Measurements from ENCODE around the gene UMPS. TPM values are rescaled to one million over a fixed set of nuclear protein-coding genes. Genes with fewer than 3 reads are reported as not detected.
A peak's percentile ranks its signal among the peaks of the same experiment; 100 is the strongest.

Gene UMPS
- total RNA-seq, 1 experiment from 2014 or later = 61.8 TPM

- no peaks in the 10 kb centered on the region for H3K9me2 ChIP-seq (ENCODE audit: insufficient read depth)
- ChIA-PET CTCF (interaction anchor here (0.6 kb wide), 1 partner anchor 23 kb away, joined by 3 read pairs; no protein-coding TSS in a partner anchor), POLR2A (ENCODE audit: unreplicated experiment) (interaction anchor here (0.6 kb wide), 1 partner anchor 94 kb away, joined by 4 read pairs; no protein-coding TSS in a partner anchor)
- H3K4me2 ChIP-seq = peak overlapping the region; percentile 3; the same call in 1 of the 2 replicates
- peak; percentile 57 to 84 for DNase-seq
- H3K27ac ChIP-seq = peak overlapping the region; percentile 7; the same call in 1 of the 2 replicates
- BruUV-seq (replicated peaks) = no TSS peak
- H3K4me3 ChIP-seq = no peak overlapping the region
- H3F3A ChIP-seq (ENCODE audit: insufficient read depth, low read depth) = peaks cover 14% of the 10 kb centered on the region; the same call in 1 of the 2 replicates
- intact Hi-C loops (cut with micrococcal nuclease; ENCODE audit: unreplicated experiment) = loop anchor here (2.0 kb wide), 1 partner anchor 86 kb away; no protein-coding TSS in a partner anchor
- no peaks in the 10 kb centered on the region for H3K27me3 ChIP-seq (ENCODE audit: insufficient read depth, low read depth)
- no peaks in the 10 kb centered on the region for H4K20me1 ChIP-seq (ENCODE audit: insufficient read depth)
- no peaks in the 10 kb centered on the region for H3K79me2 ChIP-seq (ENCODE audit: low read depth)
- no peak overlapping the region for H2AFZ ChIP-seq
- 0 out of 2 replicates have a peak, but pooled peaks cover 17% of the 10 kb centered on the region for H3K36me3 ChIP-seq (ENCODE audit: low read depth)
- no peak for TF ChIP-seq CTCF (conservative IDR thresholded peaks at IDR 0.05)
- TF ChIP-seq EZH2 (IDR thresholded peaks at IDR 0.05; ENCODE audit: low read depth) = no peak
- H3K9me3 ChIP-seq (ENCODE audit: insufficient read depth, low read depth) = no peaks in the 10 kb centered on the region
- H3K4me1 ChIP-seq (replicated peaks; ENCODE audit: insufficient read depth) = peaks cover 18% of the 10 kb centered on the region
These were observed 62.9 kb downstream of the UMPS start for GRCh38 chr3:124793054-124793739.

GRCh38 chr3:124796477-124796876, 66.2 kb downstream of the UMPS start:
- no peak overlapping the region for H3K4me3 ChIP-seq
- H3K27ac ChIP-seq = no peak overlapping the region
- H3K9me3 ChIP-seq (ENCODE audit: insufficient read depth, low read depth) = no peaks in the 10 kb centered on the region
- ChIA-PET POLR2A (ENCODE audit: unreplicated experiment) (no interaction called here), CTCF (no interaction called here)
- H3K4me1 ChIP-seq (replicated peaks; ENCODE audit: insufficient read depth) = peaks cover 18% of the 10 kb centered on the region
- no peaks in the 10 kb centered on the region for H3K27me3 ChIP-seq (ENCODE audit: insufficient read depth, low read depth)
- no peaks in the 10 kb centered on the region for H3K79me2 ChIP-seq (ENCODE audit: low read depth)
- H3K4me2 ChIP-seq = no peak overlapping the region
- H3F3A ChIP-seq (ENCODE audit: insufficient read depth, low read depth) = peaks cover 9% of the 10 kb centered on the region; the same call in 1 of the 2 replicates
- no peaks in the 10 kb centered on the region for H3K9me2 ChIP-seq (ENCODE audit: insufficient read depth)
- BruUV-seq (replicated peaks) = no TSS peak
- no peak overlapping the region for H2AFZ ChIP-seq
- TF ChIP-seq CTCF (conservative IDR thresholded peaks at IDR 0.05) (no peak), EZH2 (IDR thresholded peaks at IDR 0.05; ENCODE audit: low read depth) (no peak)
- intact Hi-C loops (cut with micrococcal nuclease; ENCODE audit: unreplicated experiment) = no loop called here
- H3K36me3 ChIP-seq (ENCODE audit: low read depth) = 0 out of 2 replicates have a peak, but pooled peaks cover 17% of the 10 kb centered on the region
- H4K20me1 ChIP-seq (ENCODE audit: insufficient read depth) = no peaks in the 10 kb centered on the region
- no peak for DNase-seq

- Histone ChIP-seq H3K27ac (no peak overlapping the region), H3F3A (ENCODE audit: insufficient read depth, low read depth) (peaks cover 9% of the 10 kb centered on the region; the same call in 1 of the 2 replicates), H3K9me2 (ENCODE audit: insufficient read depth) (no peaks in the 10 kb centered on the region), H3K79me2 (ENCODE audit: low read depth) (no peaks in the 10 kb centered on the region), H3K36me3 (ENCODE audit: low read depth) (0 out of 2 replicates have a peak, but pooled peaks cover 10% of the 10 kb centered on the region), H4K20me1 (ENCODE audit: insufficient read depth) (no peaks in the 10 kb centered on the region), H3K4me3 (no peak overlapping the region), H3K4me2 (no peak overlapping the region), H3K27me3 (ENCODE audit: insufficient read depth, low read depth) (no peaks in the 10 kb centered on the region), H3K9me3 (ENCODE audit: insufficient read depth, low read depth) (no peaks in the 10 kb centered on the region), H3K4me1 (replicated peaks; ENCODE audit: insufficient read depth) (peaks cover 18% of the 10 kb centered on the region), H2AFZ (no peak overlapping the region)
- CTCF ChIA-PET = interaction anchor here (0.6 kb wide), 1 partner anchor 9 kb away, joined by 4 read pairs; no protein-coding TSS in a partner anchor
- intact Hi-C loops (cut with micrococcal nuclease; ENCODE audit: unreplicated experiment) = no loop called here
- TF ChIP-seq CTCF (conservative IDR thresholded peaks at IDR 0.05) (no peak), EZH2 (IDR thresholded peaks at IDR 0.05; ENCODE audit: low read depth) (no peak)
- POLR2A ChIA-PET (ENCODE audit: unreplicated experiment) = interaction anchor here (0.6 kb wide), 1 partner anchor 658 kb away, joined by 4 read pairs; no protein-coding TSS in a partner anchor
- DNase-seq = no peak
- no TSS peak for BruUV-seq (replicated peaks)
These were observed 67.2 kb downstream of the UMPS start for GRCh38 chr3:124797426-124797945.

Small RNA genes lying within 50 kb of the gene (microRNA-seq; reads per million reads assigned to microRNA genes)
- not detected for gene MIR544B (ENCODE audit: borderline number of aligned reads, borderline replicate concordance)

Other genes starting within 250 kb of the UMPS start
- gene ITGB5, start 156.9 kb downstream of the UMPS start, total RNA-seq (2021) = 226 and 287 TPM in 2 replicates
- not detected in 2 replicates for gene MUC13, start 204.3 kb downstream of the UMPS start, total RNA-seq (2021)

All from PC-9 (cell line).